Muscle of leg (tissue), 11 donors: ENCODE data around the gene PSPC1. TPM values are rescaled to one million over a fixed set of nuclear protein-coding genes. Genes with fewer than 3 reads are reported as not detected.
"Not testable (repeated sequence)": the region's sequence is repeated elsewhere in the genome, so short reads cannot be mapped to it uniquely, and the experiment has no call there.

Source experiments
- DNase-seq: peaks from one replicate; pipeline ENCODE4 v3.0.0; 2013
- H3K27ac ChIP-seq: one replicate; pipeline ENCODE4 v1.5.1; 2013; ENCODE audit warnings: mild to moderate bottlenecking, low read length, control low read depth
- H3K27me3 ChIP-seq: one replicate; pipeline ENCODE4 v1.6.1; 2013; ENCODE audit warnings: low read length; ENCODE audit not compliant: control insufficient read depth, insufficient read depth
- H3K36me3 ChIP-seq: one replicate; pipeline ENCODE4 v1.6.1; 2013; ENCODE audit warnings: low read length; ENCODE audit not compliant: control insufficient read depth, insufficient read depth
- H3K4me1 ChIP-seq: one replicate; pipeline ENCODE4 v1.6.1; 2013; ENCODE audit warnings: low read length; ENCODE audit not compliant: control insufficient read depth, insufficient read depth
- H3K4me3 ChIP-seq: one replicate; pipeline ENCODE4 v1.5.1; 2013; ENCODE audit warnings: low read length, control low read depth
- H3K9me3 ChIP-seq: replicated peaks from 2 replicates; pipeline ENCODE4 v1.6.1; 2013; ENCODE audit warnings: low read depth, low read length; ENCODE audit not compliant: control insufficient read depth
- WGBS: methylation state at CpG from one replicate; pipeline ENCODE4 v1.1.5; 2013; ENCODE audit warnings: missing lambda C conversion rate; ENCODE audit not compliant: insufficient coverage; 5-methylcytosine and 5-hydroxymethylcytosine counted together
- polyA plus RNA-seq, 8 donors: library from polyadenylated mRNA; unstranded; fragments of 120-200 nt; gene quantifications; one replicate each; pipeline versions ENCODE4 v1.2.1 to v1.2.3, GENCODE V29; 2013; ENCODE audit warnings: inconsistent platforms in 1 of 8, low replicate concordance in 1 of 8; ENCODE audit not compliant: insufficient read length in 8 of 8, insufficient read depth in 1 of 8
- total RNA-seq: library from RNA; stranded (reverse); fragments of 120-200 nt; gene quantifications from one replicate; pipeline ENCODE4 v1.2.4, GENCODE V29; 2013

Gene PSPC1
- total and polyA plus RNA-seq, 9 donors: 40.7 to 50.0 (median 45.3) TPM

- no peaks in the 10 kb centered on the region for H3K27me3 ChIP-seq
These were observed 69.4 kb downstream of the PSPC1 start for GRCh38 chr13:19713186-19713965.

GRCh38 chr13:19709782-19710181 is 73.0 kb downstream of the PSPC1 start:
- H3K4me3 ChIP-seq, H3K36me3 ChIP-seq, H3K9me3 ChIP-seq, H3K27me3 ChIP-seq, H3K4me1 ChIP-seq, DNase-seq, H3K27ac ChIP-seq: not testable (repeated sequence)

More at GRCh38 chr13:19713186-19713965, 69.4 kb downstream of the PSPC1 start:
- no peak overlapping the region for H3K27ac ChIP-seq
- WGBS: no CpG with 5 or more reads among the region's 10 CpGs
- H3K4me1 ChIP-seq: no peaks in the 10 kb centered on the region
- peaks cover 3% of the 10 kb centered on the region for H3K36me3 ChIP-seq
- no peaks in the 10 kb centered on the region for H3K9me3 ChIP-seq
- DNase-seq: no peak
- no peak overlapping the region for H3K4me3 ChIP-seq

- H3K4me3 ChIP-seq, H3K27me3 ChIP-seq, H3K4me1 ChIP-seq, DNase-seq, H3K27ac ChIP-seq, H3K9me3 ChIP-seq, H3K36me3 ChIP-seq: not testable (repeated sequence)
- WGBS: no CpG with 5 or more reads among the region's 1 CpG
These were observed 73.7 kb downstream of the PSPC1 start for GRCh38 chr13:19709039-19709438.

GRCh38 chr13:19704256-19704655 is 78.5 kb downstream of the PSPC1 start:
- not testable (repeated sequence) for H3K36me3 ChIP-seq, H3K27me3 ChIP-seq, H3K9me3 ChIP-seq, H3K27ac ChIP-seq, H3K4me1 ChIP-seq, DNase-seq, H3K4me3 ChIP-seq
- WGBS: 82% methylated on average over 3 of the region's 6 CpGs

GRCh38 chr13:19701619-19702018 is 81.1 kb downstream of the PSPC1 start:
- H3K4me3 ChIP-seq, H3K4me1 ChIP-seq, H3K9me3 ChIP-seq, H3K36me3 ChIP-seq, DNase-seq, H3K27me3 ChIP-seq, H3K27ac ChIP-seq: not testable (repeated sequence)

- not testable (repeated sequence) for DNase-seq, H3K27ac ChIP-seq, H3K36me3 ChIP-seq, H3K4me3 ChIP-seq, H3K9me3 ChIP-seq, H3K4me1 ChIP-seq, H3K27me3 ChIP-seq
- no CpG with 5 or more reads among the region's 5 CpGs for WGBS
These were observed 81.8 kb downstream of the PSPC1 start for GRCh38 chr13:19700963-19701362.

GRCh38 chr13:19695829-19696228 is 86.9 kb downstream of the PSPC1 start:
- no CpG with 5 or more reads among the region's 3 CpGs for WGBS
- no peaks in the 10 kb centered on the region for H3K36me3 ChIP-seq

GRCh38 chr13:19695428-19695827 is 87.3 kb downstream of the PSPC1 start:
- no peaks in the 10 kb centered on the region for H3K4me1 ChIP-seq
- H3K4me3 ChIP-seq: no peak overlapping the region
- no peaks in the 10 kb centered on the region for H3K36me3 ChIP-seq
- no peaks in the 10 kb centered on the region for H3K9me3 ChIP-seq
- no peaks in the 10 kb centered on the region for H3K27me3 ChIP-seq
- no peak for DNase-seq
- H3K27ac ChIP-seq: no peak overlapping the region
- no CpG with 5 or more reads among the region's 1 CpG for WGBS

More at GRCh38 chr13:19695829-19696228, 86.9 kb downstream of the PSPC1 start:
- Histone ChIP-seq H3K27me3 (no peaks in the 10 kb centered on the region), H3K9me3 (no peaks in the 10 kb centered on the region), H3K4me3 (no peak overlapping the region), H3K27ac (no peak overlapping the region), H3K4me1 (no peaks in the 10 kb centered on the region)
- DNase-seq: no peak

GRCh38 chr13:19691447-19691846 is 91.3 kb downstream of the PSPC1 start:
- H3K9me3 ChIP-seq, H3K4me3 ChIP-seq, DNase-seq, H3K36me3 ChIP-seq, H3K27me3 ChIP-seq, H3K27ac ChIP-seq, H3K4me1 ChIP-seq: not testable (repeated sequence)
- WGBS: 100% methylated on average over 3 of the region's 8 CpGs

- Histone ChIP-seq H3K9me3 (no peaks in the 10 kb centered on the region), H3K4me1 (no peaks in the 10 kb centered on the region), H3K36me3 (peaks cover 2% of the 10 kb centered on the region), H3K4me3 (no peak overlapping the region), H3K27me3 (no peaks in the 10 kb centered on the region), H3K27ac (no peak overlapping the region)
- no peak for DNase-seq
These were observed 97.3 kb downstream of the PSPC1 start for GRCh38 chr13:19685437-19685836.

- no peaks in the 10 kb centered on the region for H3K27me3 ChIP-seq
- WGBS: 83% methylated on average over 1 of the region's 5 CpGs
- DNase-seq: no peak
- no peaks in the 10 kb centered on the region for H3K4me1 ChIP-seq
- peaks cover 2% of the 10 kb centered on the region for H3K36me3 ChIP-seq
- H3K27ac ChIP-seq: no peak overlapping the region
- no peaks in the 10 kb centered on the region for H3K9me3 ChIP-seq
- no peak overlapping the region for H3K4me3 ChIP-seq
These were observed 97.7 kb downstream of the PSPC1 start for GRCh38 chr13:19685034-19685433.
